Measurements from ENCODE around the gene POTEH.
"Not testable (repeated sequence)": the region's sequence is repeated elsewhere in the genome, so short reads cannot be mapped to it uniquely, and the experiment has no call there.

The POTEH gene

GRCh38 chr22:15738157-15738908 is 48.5 kb downstream of the POTEH start:
- DNase-seq, result not testable (repeated sequence)

- DNase-seq, result not testable (repeated sequence)
These were observed 49.1 kb downstream of the POTEH start for GRCh38 chr22:15738909-15739391.

GRCh38 chr22:15747636-15748323 is 58.0 kb downstream of the POTEH start:
- DNase-seq, result not testable (repeated sequence)

- not testable (repeated sequence) for DNase-seq
These were observed 59.5 kb downstream of the POTEH start for GRCh38 chr22:15749181-15749970.

- DNase-seq, result not testable (repeated sequence)
These were observed 69.7 kb downstream of the POTEH start for GRCh38 chr22:15759443-15760097.

GRCh38 chr22:15760388-15761150 is 70.7 kb downstream of the POTEH start:
- not testable (repeated sequence) for DNase-seq

GRCh38 chr22:15761151-15761777 is 71.4 kb downstream of the POTEH start:
- not testable (repeated sequence) for DNase-seq

GRCh38 chr22:15763559-15763958 is 73.7 kb downstream of the POTEH start:
- DNase-seq, result not testable (repeated sequence)

Data from SHP77 treated with DMSO at 0.1 percent for 48 hours (cell line).